Suprapubic skin (tissue), 4 donors: ENCODE measurements around the gene CCNL2. TPM values are rescaled to one million over a fixed set of nuclear protein-coding genes. Genes with fewer than 3 reads are reported as not detected.
"Not testable (repeated sequence)": the region's sequence is repeated elsewhere in the genome, so short reads cannot be mapped to it uniquely, and the experiment has no call there.

Experiments used
- DNase-seq, 2 donors: peaks; one replicate each; pipeline ENCODE4 v3.0.0-alpha.2; 2019; ENCODE audit warnings: low spot score in 2 of 2
- H3K27ac ChIP-seq: fragments of 200-600 bp; sonication (generic); one replicate; pipeline ENCODE4 v1.5.1; 2019
- H3K27me3 ChIP-seq: fragments of 200-600 bp; sonication (generic); one replicate; pipeline ENCODE4 v1.5.1; 2019
- H3K36me3 ChIP-seq: fragments of 200-600 bp; sonication (generic); one replicate; pipeline ENCODE4 v1.5.1; 2019
- H3K4me1 ChIP-seq: fragments of 200-600 bp; sonication (generic); one replicate; pipeline ENCODE4 v1.5.1; 2019
- H3K4me3 ChIP-seq: fragments of 200-600 bp; sonication (generic); one replicate; pipeline ENCODE4 v1.5.1; 2019; ENCODE audit warnings: mild to moderate bottlenecking
- H3K9me3 ChIP-seq: fragments of 200-600 bp; sonication (generic); one replicate; pipeline ENCODE4 v1.5.1; 2019
- CTCF ChIP-seq, 2 donors: fragments of 200-600 bp in 1 of 2; fragments of 450-650 bp in 1 of 2; sonication (generic) in 1 of 2; IDR thresholded peaks; one replicate each; pipeline ENCODE4 v1.5.1; 2016 to 2019; ENCODE audit warnings: antibody characterized with exemption in 2 of 2, mild to moderate bottlenecking in 1 of 2, moderate library complexity in 1 of 2
- EP300 ChIP-seq: sonication (generic); formaldehyde crosslinking; IDR thresholded peaks from one replicate; pipeline ENCODE4 v1.6.1; 2017; ENCODE audit warnings: antibody characterized with exemption
- POLR2A ChIP-seq, 2 donors: fragments of 450-650 bp; IDR thresholded peaks; one replicate each; pipeline ENCODE4 v1.6.1; 2017; ENCODE audit warnings: antibody characterized with exemption in 2 of 2, mild to moderate bottlenecking in 2 of 2, moderate library complexity in 2 of 2
- POLR2AphosphoS5 ChIP-seq, 3 donors: sonication (generic); formaldehyde crosslinking; IDR thresholded peaks; one replicate each; pipeline ENCODE4 v1.6.1; 2017; ENCODE audit warnings: antibody characterized with exemption in 3 of 3
- WGBS: methylation state at CpG from one replicate; pipeline ENCODE4 v1.1.5; 2018; 5-methylcytosine and 5-hydroxymethylcytosine counted together
- total RNA-seq, 4 donors: library from RNA; depleted of rRNA; stranded (reverse); fragments of >200 nt; gene quantifications; one replicate each; pipeline ENCODE4 v1.1.0, GENCODE V29; 2016

Gene CCNL2
- total RNA-seq, 4 donors from 2014 or later, result 136 to 599 (median 160) TPM

GRCh38 chr1:1411626-1412025, 12.5 kb upstream of the CCNL2 start:
- no peaks in the 10 kb centered on the region for H3K9me3 ChIP-seq
- no peak for DNase-seq
- 95% methylated on average over 13 of the region's 13 CpGs for WGBS
- peaks cover 5% of the 10 kb centered on the region for H3K36me3 ChIP-seq
- no peaks in the 10 kb centered on the region for H3K27me3 ChIP-seq
- TF ChIP-seq POLR2AphosphoS5 (IDR thresholded peaks at IDR 0.05), result no peak
- no peak for TF ChIP-seq POLR2A (IDR thresholded peaks at IDR 0.05)
- TF ChIP-seq CTCF (IDR thresholded peaks at IDR 0.05), result no peak
- TF ChIP-seq EP300, result no peak
- H3K4me1 ChIP-seq, result peaks cover 18% of the 10 kb centered on the region
- no peak overlapping the region for H3K4me3 ChIP-seq
- H3K27ac ChIP-seq, result no peak overlapping the region

- not testable (repeated sequence) for H3K27ac ChIP-seq, H3K36me3 ChIP-seq, H3K4me3 ChIP-seq, H3K27me3 ChIP-seq, DNase-seq, H3K9me3 ChIP-seq
- peaks cover 29% of the 10 kb centered on the region for H3K4me1 ChIP-seq
- WGBS, result 54% methylated on average over 8 of the region's 8 CpGs
Observed at GRCh38 chr1:1410238-1410637, 11.1 kb upstream of the CCNL2 start.

- peaks cover 31% of the 10 kb centered on the region for H3K36me3 ChIP-seq
- WGBS, result 15% methylated on average over 22 of the region's 41 CpGs
- H3K4me3 ChIP-seq, result peak overlapping the region; percentile 69
- no peaks in the 10 kb centered on the region for H3K9me3 ChIP-seq
- H3K27ac ChIP-seq, result peak overlapping the region; percentile 89
- TF ChIP-seq CTCF (IDR thresholded peaks at IDR 0.05) (peak in 1 of 2 donors; percentile 9), EP300 (no peak)
- DNase-seq, result no peak
- H3K27me3 ChIP-seq, result no peaks in the 10 kb centered on the region
- peaks cover 30% of the 10 kb centered on the region for H3K4me1 ChIP-seq
Observed at GRCh38 chr1:1407636-1408318, 8.6 kb upstream of the CCNL2 start.

- WGBS, result under 1% methylated on average over 30 of the region's 98 CpGs
- Histone ChIP-seq H3K9me3 (no peaks in the 10 kb centered on the region), H3K27ac (peak within 1 kb of the TSS; percentile 89), H3K36me3 (peaks cover 39% of the 10 kb centered on the region), H3K4me3 (peak within 1 kb of the TSS; percentile 69), H3K27me3 (no peaks in the 10 kb centered on the region), H3K4me1 (peaks cover 30% of the 10 kb centered on the region)
- TF ChIP-seq POLR2AphosphoS5 (IDR thresholded peaks at IDR 0.05) (peak; percentile 56 to 99 (median 92)), CTCF (IDR thresholded peaks at IDR 0.05) (no peak), POLR2A (IDR thresholded peaks at IDR 0.05) (peak; percentile 24 to 82), EP300 (no peak)
- DNase-seq, result peak; percentile 97 to 98
Observed at GRCh38 chr1:1406821-1407635, 7.9 kb upstream of the CCNL2 start, which contains the start of gene MRPL20. Gene MRPL20, minus strand, starts transcription at chr1:1407293. Its CDS starts 76 bp downstream, at chr1:1407217.

- H3K27ac ChIP-seq, result peak overlapping the region; percentile 89
- TF ChIP-seq POLR2AphosphoS5 (IDR thresholded peaks at IDR 0.05), result no peak
- no peak for TF ChIP-seq POLR2A (IDR thresholded peaks at IDR 0.05)
- TF ChIP-seq EP300, result no peak
- TF ChIP-seq CTCF (IDR thresholded peaks at IDR 0.05), result no peak
- H3K36me3 ChIP-seq, result peaks cover 47% of the 10 kb centered on the region
- peak overlapping the region; percentile 69 for H3K4me3 ChIP-seq
- peaks cover 37% of the 10 kb centered on the region for H3K4me1 ChIP-seq
- 49% methylated on average over 33 of the region's 43 CpGs for WGBS
- no peaks in the 10 kb centered on the region for H3K9me3 ChIP-seq
- no peak for DNase-seq
- no peaks in the 10 kb centered on the region for H3K27me3 ChIP-seq
Observed at GRCh38 chr1:1406101-1406820, 7.1 kb upstream of the CCNL2 start.
